Subcutaneous abdominal adipose tissue (tissue), 5 donors: ENCODE results near the gene NUMA1.

ENCODE experiments used
- H3K27ac ChIP-seq: one replicate; pipeline ENCODE4 v1.7.0; 2013; ENCODE audit warnings: low read depth, mild to moderate bottlenecking, inconsistent platforms, low read length, moderate library complexity
- H3K27me3 ChIP-seq, 5 donors: one replicate each; pipeline ENCODE4 v1.7.0; 2013; ENCODE audit warnings: low read length in 5 of 5, inconsistent platforms in 1 of 5; ENCODE audit not compliant: control insufficient read depth in 5 of 5, insufficient read depth in 4 of 5
- H3K36me3 ChIP-seq, 5 donors: one replicate each; pipeline ENCODE4 v1.7.0; 2013; ENCODE audit warnings: low read length in 5 of 5; ENCODE audit not compliant: control insufficient read depth in 5 of 5, insufficient read depth in 5 of 5
- H3K4me1 ChIP-seq, 5 donors: one replicate each; pipeline ENCODE4 v1.7.0; 2013; ENCODE audit warnings: low read length in 5 of 5, mild to moderate bottlenecking in 3 of 5, moderate library complexity in 1 of 5; ENCODE audit not compliant: control insufficient read depth in 5 of 5, insufficient read depth in 5 of 5
- H3K4me3 ChIP-seq, 5 donors: one replicate each; pipeline ENCODE4 v1.7.0; 2013; ENCODE audit warnings: low read length in 5 of 5, low read depth in 1 of 5
- H3K9ac ChIP-seq, 5 donors: one replicate each; pipeline ENCODE4 v1.7.0; 2013; ENCODE audit warnings: low read length in 5 of 5, mild to moderate bottlenecking in 4 of 5, moderate library complexity in 3 of 5
- H3K9me3 ChIP-seq, 5 donors: one replicate each; pipeline ENCODE4 v1.7.0; 2013; ENCODE audit warnings: low read length in 5 of 5; ENCODE audit not compliant: control insufficient read depth in 5 of 5
- donor health status: healthy.
- donor health status: healthy.
- donor health status: healthy.
- donor health status: healthy.
- donor health status: healthy.

NUMA1 gene

GRCh38 chr11:72116019-72116755, 35.8 kb upstream of the NUMA1 start:
- peaks cover 5 to 29% (median 15%) of the 10 kb centered on the region in 5 donors for H3K4me1 ChIP-seq
- H3K27ac ChIP-seq, result no peak overlapping the region
- no peaks in the 10 kb centered on the region for H3K36me3 ChIP-seq
- peaks cover 0 to 5% (median 0%) of the 10 kb centered on the region in 5 donors for H3K27me3 ChIP-seq
- no peaks in the 10 kb centered on the region for H3K9me3 ChIP-seq
- H3K4me3 ChIP-seq, result no peak overlapping the region
- no peak overlapping the region for H3K9ac ChIP-seq

GRCh38 chr11:72114570-72114969, 34.2 kb upstream of the NUMA1 start:
- H3K4me3 ChIP-seq, result no peak overlapping the region
- no peaks in the 10 kb centered on the region for H3K9me3 ChIP-seq

GRCh38 chr11:72112978-72113808, 32.9 kb upstream of the NUMA1 start:
- H3K36me3 ChIP-seq, result peaks cover 0 to 10% (median 8%) of the 10 kb centered on the region in 5 donors
- no peaks in the 10 kb centered on the region for H3K9me3 ChIP-seq
- peak overlapping the region; percentile 74 to 93 (median 87) for H3K4me3 ChIP-seq

More at GRCh38 chr11:72114570-72114969, 34.2 kb upstream of the NUMA1 start:
- no peak overlapping the region for H3K27ac ChIP-seq
- H3K4me1 ChIP-seq, result peaks cover 5 to 29% (median 18%) of the 10 kb centered on the region in 5 donors
- H3K36me3 ChIP-seq, result peaks cover 0 to 6% (median 3%) of the 10 kb centered on the region in 5 donors
- peaks cover 0 to 3% (median 0%) of the 10 kb centered on the region in 5 donors for H3K27me3 ChIP-seq
- H3K9ac ChIP-seq, result no peak overlapping the region

GRCh38 chr11:72112143-72112977, 32.0 kb upstream of the NUMA1 start, which contains the start of gene ANAPC15:
Gene ANAPC15 (minus strand): TSS chr11:72112695. CDS start chr11:72111276, 1,419 bp downstream.
- Histone ChIP-seq H3K36me3 (peaks cover 0 to 17% (median 8%) of the 10 kb centered on the region in 5 donors), H3K4me1 (peaks cover 5 to 18% (median 14%) of the 10 kb centered on the region in 5 donors), H3K27me3 (peaks cover 0 to 3% (median 0%) of the 10 kb centered on the region in 5 donors), H3K9ac (peak within 1 kb of the TSS; percentile 89 to 96 (median 95)), H3K9me3 (no peaks in the 10 kb centered on the region), H3K4me3 (peak within 1 kb of the TSS; percentile 74 to 93 (median 87)), H3K27ac (peak within 1 kb of the TSS; percentile 96)

More at GRCh38 chr11:72112978-72113808, 32.9 kb upstream of the NUMA1 start:
- H3K4me1 ChIP-seq, result peaks cover 5 to 18% (median 14%) of the 10 kb centered on the region in 5 donors
- H3K27me3 ChIP-seq, result peaks cover 0 to 3% (median 0%) of the 10 kb centered on the region in 5 donors
- H3K9ac ChIP-seq, result peak overlapping the region; percentile 85 to 95 (median 89)
- peak overlapping the region; percentile 96 for H3K27ac ChIP-seq

GRCh38 chr11:72111300-72112142, 31.2 kb upstream of the NUMA1 start:
- Histone ChIP-seq H3K4me1 (peaks cover 5 to 18% (median 14%) of the 10 kb centered on the region in 5 donors), H3K27me3 (no peaks in the 10 kb centered on the region), H3K9me3 (no peaks in the 10 kb centered on the region), H3K27ac (peak overlapping the region; percentile 96), H3K4me3 (peak overlapping the region; percentile 52 to 93 (median 87)), H3K36me3 (peaks cover 0 to 17% (median 8%) of the 10 kb centered on the region in 5 donors), H3K9ac (peak overlapping the region; percentile 89 to 96 (median 95))

GRCh38 chr11:72105888-72106287, 25.5 kb upstream of the NUMA1 start, which contains the start of gene TOMT:
Gene TOMT (plus strand): TSS chr11:72105924. CDS start chr11:72105952, 28 bp downstream.
- Histone ChIP-seq H3K36me3 (peaks cover 0 to 20% (median 8%) of the 10 kb centered on the region in 5 donors), H3K4me3 (no peak within 1 kb of the TSS), H3K9me3 (no peaks in the 10 kb centered on the region), H3K4me1 (peaks cover 8 to 28% (median 26%) of the 10 kb centered on the region in 5 donors), H3K9ac (no peak within 1 kb of the TSS), H3K27me3 (no peaks in the 10 kb centered on the region), H3K27ac (no peak within 1 kb of the TSS)

- Histone ChIP-seq H3K27ac (peak overlapping the region; percentile 95), H3K9me3 (no peaks in the 10 kb centered on the region), H3K4me1 (peaks cover 16 to 46% (median 44%) of the 10 kb centered on the region in 5 donors), H3K36me3 (peaks cover 0 to 32% (median 9%) of the 10 kb centered on the region in 5 donors), H3K9ac (peak overlapping the region; percentile 50 to 87 (median 72)), H3K4me3 (peak overlapping the region; percentile 54 to 74 (median 60)), H3K27me3 (no peaks in the 10 kb centered on the region)
These were observed 23.4 kb upstream of the NUMA1 start for GRCh38 chr11:72103754-72104167.

GRCh38 chr11:72102946-72103753, 22.8 kb upstream of the NUMA1 start, which contains the start of gene LAMTOR1:
Gene LAMTOR1 (minus strand): TSS chr11:72103297. CDS start chr11:72103224, 73 bp downstream.
- peak within 1 kb of the TSS; percentile 82 to 93 (median 89) for H3K4me3 ChIP-seq
- H3K27me3 ChIP-seq, result no peaks in the 10 kb centered on the region
- no peaks in the 10 kb centered on the region for H3K9me3 ChIP-seq
- peak within 1 kb of the TSS; percentile 95 for H3K27ac ChIP-seq
- peaks cover 16 to 48% (median 44%) of the 10 kb centered on the region in 5 donors for H3K4me1 ChIP-seq
- peaks cover 0 to 32% (median 15%) of the 10 kb centered on the region in 5 donors for H3K36me3 ChIP-seq
- peak within 1 kb of the TSS; percentile 91 to 99 (median 97) for H3K9ac ChIP-seq
